Suppressor macrophage (primary cell): Measurements from ENCODE around the gene ATXN10.
"Not testable (repeated sequence)": the region's sequence is repeated elsewhere in the genome, so short reads cannot be mapped to it uniquely, and the experiment has no call there.

Experiments
- DNase-seq, 4 experiments: peaks; one replicate each; pipeline ENCODE4 v3.0.0-alpha.2; 2020 to 2022

Gene ATXN10

DNA sequence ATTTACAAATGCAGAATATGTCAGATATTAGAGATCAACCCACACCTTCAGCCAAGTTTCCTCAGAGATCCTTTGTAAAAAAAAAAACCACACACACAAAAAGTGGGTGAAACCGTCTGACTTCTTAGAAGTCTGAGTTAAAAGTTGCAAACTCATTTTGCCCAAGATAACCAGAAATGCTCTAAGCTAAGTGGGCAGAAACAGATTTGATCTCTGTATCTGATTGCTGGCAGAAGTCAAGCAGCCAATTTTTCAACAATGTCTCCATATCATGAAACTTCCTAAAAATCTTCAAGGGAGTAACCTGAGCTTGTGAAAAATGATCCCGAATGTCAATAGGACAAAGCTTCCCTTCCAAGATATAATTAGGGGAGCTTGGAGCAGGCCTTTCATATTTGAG is 28.6 kb upstream of the ATXN10 start:
- DNase-seq, result no peak

DNA sequence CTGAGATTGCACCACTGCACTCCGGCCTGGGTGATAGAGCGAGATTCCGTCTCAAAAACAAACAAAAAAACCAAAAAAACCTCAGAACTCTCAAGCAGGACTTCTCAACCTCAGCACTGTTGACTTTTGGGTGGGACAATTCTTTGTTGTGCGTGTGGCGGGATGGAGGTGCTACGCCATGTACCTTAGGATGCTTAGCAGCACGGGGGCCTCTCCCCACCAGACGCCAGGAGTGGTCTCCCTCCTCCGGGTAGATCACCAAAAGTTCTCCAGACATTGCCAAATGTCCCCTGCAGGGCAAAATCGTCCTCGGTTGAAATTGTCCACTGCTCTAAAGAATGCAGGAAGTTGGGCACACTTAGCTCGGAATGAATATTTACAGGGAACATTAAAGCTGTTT is 26.9 kb upstream of the ATXN10 start:
- no peak for DNase-seq

DNA sequence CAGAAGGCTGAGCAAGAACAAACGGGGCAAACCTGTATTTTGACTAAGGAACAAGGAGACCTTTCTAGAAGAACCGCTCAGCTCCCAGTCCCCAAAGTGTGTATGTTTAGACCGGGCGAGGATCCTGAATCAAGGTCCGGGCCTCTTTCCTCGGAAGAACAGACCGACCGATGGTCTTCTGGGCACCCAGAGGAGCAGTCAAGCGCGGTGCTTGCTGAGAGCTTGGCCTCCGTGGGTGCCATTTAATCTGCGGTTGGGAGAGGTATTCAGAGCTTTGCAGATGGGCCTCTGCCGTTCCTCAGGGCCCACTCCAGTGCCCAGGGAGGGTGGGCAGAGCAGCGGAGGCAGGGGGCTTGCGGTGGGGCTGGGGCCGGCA is 26.5 kb upstream of the ATXN10 start:
- no peak for DNase-seq

DNA sequence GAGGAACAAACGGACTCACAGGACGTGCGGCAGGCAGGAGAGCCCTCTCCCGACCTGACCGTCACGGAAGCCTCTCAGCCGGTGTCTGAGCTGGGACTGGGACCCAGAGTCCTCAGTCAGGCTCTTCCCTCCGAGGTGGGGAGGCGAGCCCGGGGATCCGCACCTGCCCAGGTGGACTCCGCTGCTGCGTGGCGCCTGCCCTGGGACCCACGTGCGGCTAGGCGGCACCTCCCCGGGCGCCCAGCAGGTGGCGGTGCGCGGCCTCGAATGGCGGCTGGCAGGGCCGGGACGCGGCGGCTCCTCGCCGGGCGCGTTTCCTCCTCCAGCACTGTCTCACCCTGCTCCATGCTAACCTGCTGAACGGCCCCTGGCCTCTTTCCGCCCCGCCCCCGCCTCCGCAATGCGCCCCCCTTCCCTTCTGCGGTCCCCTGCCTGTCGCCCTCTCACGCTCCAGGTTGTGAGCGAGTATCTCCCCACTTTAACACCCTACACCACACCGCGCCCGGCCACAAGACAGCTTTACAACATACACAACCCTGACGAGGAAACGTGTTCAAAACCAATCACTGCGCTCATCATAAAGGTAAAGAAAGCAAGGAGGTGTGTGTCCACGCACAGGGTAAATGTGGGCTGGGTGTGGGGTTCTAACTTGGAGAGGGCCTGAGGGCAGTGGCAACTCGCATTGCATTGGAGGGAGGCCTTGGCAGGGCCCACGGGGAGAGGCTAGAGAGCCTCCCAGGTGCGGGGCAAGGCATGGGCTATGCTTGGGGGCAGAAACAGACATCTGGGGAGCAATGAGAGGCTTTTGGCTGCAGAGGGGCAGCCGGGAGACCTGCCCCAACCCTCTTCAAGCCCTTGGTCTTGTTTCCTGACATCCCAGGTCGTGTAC is 25.9 kb upstream of the ATXN10 start:
- peak; percentile 62 to 87 (median 82) for DNase-seq

DNA sequence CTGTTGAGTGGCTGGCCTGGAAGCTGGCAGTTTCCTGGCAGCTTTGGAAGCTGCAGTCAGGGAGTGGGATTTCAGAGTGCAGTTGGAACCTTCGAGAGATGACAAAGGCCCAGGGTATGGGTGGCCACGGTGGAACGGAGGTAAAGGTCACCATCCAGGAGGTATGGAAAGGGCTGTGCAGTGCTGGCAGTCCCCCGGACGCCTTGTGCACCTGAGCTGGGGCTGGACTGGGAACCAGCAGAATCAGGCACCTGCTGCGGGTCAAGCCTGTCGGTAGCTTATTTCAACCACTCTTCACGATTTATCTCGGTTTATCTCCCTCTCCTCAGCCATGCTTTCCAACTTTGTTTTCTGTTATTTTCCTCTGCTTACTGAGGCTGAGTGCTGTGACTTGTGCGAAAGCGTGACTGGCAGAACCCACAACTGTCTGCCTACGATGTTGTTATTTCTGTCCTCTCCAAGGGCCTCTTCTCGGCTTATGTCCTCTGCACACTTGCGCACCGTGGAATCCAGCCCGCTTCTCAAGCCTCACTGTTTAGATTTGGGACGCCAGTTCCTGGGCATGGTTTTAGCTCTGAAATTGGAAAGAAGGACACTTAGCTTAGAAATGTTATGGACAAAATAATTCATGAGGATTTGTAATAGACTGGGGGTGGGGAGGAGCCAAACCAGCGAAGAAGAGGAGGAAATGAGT is 24.0 kb upstream of the ATXN10 start:
- no peak for DNase-seq

DNA sequence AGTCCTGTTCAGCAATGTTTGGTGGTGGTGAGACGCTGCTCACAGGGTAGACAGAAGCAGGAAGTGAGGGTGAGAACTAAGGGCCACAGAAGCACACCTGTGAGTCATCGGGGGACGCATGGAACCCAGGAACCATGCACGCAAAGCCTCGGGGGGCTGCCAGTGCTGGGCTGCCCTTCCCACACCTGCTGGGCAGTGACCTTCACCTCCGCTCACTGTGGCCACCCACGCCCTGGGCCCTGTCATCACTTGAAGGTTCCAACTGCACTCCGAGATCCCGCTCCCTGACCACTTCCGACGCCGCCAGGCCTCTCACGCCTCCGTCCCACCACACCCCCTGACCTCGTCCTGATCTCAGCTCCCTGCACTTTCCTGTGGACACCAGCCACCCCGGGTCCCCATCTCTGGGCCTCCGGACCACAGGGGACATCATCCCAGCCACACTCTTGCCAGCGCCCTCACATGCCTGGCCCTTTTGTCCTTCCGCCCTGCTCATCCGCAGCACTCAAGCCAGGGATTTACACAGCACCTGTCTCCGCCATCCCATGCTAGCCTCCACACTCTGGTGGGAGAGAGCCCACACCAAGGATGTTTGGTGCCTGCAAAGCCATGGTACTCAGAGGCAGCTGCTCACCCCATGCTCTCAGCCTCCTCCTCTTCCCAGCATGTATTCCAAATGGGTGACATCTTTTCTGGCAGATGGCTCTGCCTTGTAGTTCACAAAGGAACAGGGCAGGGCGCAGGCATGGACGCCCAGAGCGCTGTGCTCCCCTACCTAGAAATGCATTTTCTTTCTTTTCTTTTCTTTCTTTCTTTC is 23.1 kb upstream of the ATXN10 start:
- no peak for DNase-seq

DNA sequence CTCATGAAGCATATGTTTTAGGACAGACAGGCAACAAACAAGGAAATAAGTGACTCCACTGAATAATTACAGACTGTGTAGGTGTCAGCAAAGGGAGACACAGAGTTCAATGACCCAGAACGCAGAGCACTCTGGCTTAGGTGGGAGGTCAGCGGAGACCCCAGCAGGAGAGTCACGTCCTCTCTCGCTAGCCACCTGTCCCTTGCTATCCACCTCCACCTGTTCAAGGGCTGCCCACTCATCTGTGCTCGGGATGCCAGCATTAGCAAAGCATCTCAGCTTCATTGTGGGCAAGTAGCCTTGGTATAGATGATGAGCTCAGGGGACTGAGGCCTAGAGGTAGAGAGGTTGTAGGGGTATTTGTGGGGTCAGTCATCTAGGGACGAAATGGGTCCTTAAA is 21.8 kb upstream of the ATXN10 start:
- no peak for DNase-seq

DNA sequence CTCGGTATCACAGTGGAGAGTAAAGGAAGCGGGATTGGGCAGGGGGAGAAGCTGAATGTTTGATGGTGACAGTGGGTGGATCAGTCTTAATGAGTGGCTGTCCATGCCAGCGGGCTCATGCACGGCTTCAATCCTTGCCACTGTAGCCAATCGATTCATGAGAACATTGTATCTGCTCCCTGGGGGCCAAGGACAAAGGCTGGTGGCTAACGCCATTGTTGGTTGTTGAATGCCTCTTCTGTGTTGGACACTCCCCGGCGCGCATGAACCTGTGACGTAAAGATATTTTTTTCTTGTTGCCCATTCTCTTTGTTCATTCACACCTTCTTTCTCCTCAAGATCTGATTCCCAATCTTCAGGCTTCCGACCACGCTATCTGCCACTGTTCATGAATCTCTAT is 20.9 kb upstream of the ATXN10 start:
- no peak for DNase-seq

DNA sequence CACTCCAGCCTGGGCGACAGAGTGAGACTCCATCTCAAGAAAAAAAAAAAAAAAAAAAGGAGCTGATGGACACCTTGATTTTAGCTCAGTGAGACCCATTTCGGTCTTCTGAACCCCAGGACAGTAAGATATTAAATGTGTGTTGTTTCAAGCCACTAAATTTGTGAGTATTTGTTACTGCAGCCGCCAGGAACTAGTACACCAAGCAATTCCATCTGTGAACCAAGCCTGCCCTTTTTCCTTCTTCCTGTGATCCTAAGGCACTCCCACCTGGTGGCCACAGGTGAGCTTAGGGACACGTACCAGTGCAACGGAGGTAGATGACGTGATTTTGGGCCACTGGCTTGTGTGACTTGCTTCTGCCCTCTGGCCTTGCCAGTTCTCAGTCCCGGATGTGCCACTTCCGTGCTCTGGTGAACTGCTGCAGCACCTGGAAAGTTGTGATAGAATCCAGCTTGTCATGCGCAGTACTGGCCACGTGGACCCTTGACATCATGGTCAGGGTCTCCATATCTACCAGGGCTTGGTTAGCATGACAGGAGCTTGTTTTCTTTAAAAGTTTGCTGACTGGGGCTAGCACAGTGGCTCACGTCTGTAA is 19.6 kb upstream of the ATXN10 start:
- DNase-seq, result no peak

DNA sequence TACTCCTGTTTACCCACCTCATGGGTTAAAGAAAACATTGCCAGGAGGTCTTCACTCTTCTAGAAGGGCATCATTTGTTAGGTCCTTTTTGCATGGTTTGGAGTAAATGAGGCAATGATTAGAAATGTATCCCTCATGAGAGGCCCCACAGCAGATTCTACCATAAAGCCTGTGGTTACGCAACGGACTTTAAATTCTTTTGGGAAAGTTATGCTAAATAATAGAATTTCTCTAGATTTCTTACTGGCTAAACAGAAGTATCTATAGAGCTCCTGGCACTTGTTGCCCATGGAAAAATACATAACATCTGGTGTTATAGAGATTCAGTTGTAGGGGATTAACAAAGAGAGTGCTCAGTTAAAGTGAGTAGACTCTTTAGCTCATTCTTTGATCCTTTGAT is 15.1 kb upstream of the ATXN10 start:
- DNase-seq, result no peak

DNA sequence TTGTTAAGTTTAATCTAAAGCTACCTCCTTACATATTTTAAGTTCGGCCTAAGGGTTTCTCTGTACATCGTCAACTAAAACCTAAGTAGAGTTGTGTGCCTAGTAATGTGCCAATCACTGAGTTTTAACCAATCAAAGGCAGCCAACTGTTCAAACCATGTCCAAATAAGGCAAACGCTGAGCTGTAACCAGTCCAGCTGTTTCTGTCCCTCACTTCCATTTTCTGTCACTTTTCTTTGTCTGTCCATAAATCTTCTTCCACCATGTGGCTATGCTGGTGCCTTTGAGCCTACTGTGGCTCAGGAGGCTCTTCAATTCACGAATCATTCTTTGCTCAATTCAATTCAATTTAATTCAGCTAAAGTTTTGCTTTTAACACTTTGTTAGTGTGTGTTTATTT is 13.9 kb upstream of the ATXN10 start:
- DNase-seq, result no peak

DNA sequence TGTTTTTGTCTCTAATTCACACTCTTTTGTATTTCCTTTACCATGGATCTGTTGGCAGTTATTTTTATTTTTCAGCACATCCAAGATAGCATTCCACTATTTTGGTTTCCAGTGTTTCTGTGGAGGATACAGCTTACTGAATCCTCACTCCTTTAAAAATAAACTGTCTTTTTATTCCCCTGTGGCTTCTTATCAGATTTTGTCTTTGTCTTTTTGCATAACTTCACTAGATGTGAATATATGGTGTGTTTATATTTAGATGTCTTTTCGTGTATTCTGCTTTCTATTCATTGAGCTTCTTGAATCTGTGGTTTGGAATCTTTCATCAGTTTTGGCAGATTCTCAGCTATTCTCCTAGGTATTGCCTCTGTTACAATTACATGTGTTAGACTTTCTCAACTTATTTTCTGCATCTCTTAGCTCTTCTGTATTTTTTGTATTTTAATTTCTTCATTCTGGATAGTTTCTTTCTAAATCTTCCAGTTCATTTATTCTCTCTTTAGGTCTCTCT is 7.4 kb upstream of the ATXN10 start:
- DNase-seq, result no peak

DNA sequence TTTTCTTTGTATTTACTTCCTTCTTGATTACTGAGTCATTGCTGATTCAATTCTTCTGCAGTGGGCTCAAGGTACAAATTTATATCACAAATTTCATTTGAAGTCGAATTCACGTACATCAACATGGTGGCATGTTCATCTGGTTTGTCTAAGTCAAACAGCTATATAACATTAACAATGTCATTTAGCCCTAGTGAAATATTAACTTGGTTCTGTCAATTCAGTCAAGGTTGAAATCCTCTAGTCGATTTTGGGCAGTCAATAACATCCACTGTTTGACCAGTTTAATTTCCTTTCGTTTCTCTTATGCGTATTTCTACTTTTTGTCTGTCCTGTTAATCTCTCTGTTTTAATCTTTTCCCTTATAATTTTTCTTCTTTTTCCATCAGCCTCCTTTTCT is 4.1 kb upstream of the ATXN10 start:
- no peak for DNase-seq

DNA sequence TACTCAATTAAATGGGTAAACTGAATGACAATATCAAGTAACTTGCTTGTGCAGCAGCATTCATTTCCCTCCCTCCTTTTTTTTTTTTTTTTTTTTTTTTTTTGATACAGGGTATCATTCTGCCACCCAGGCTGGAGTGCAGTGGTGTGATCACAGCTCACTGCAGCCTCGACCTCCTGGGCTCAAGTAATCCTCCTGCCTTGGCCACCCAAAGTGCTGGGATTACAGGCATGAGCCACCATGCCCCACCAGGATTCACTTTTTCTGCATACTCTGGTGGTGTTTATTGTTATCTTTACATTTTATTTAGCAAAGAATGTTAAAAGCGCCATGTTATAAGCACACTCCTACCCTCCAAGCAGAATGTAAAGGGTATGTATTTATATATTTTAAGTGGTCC is 1.3 kb upstream of the ATXN10 start:
- not testable (repeated sequence) for DNase-seq

DNA sequence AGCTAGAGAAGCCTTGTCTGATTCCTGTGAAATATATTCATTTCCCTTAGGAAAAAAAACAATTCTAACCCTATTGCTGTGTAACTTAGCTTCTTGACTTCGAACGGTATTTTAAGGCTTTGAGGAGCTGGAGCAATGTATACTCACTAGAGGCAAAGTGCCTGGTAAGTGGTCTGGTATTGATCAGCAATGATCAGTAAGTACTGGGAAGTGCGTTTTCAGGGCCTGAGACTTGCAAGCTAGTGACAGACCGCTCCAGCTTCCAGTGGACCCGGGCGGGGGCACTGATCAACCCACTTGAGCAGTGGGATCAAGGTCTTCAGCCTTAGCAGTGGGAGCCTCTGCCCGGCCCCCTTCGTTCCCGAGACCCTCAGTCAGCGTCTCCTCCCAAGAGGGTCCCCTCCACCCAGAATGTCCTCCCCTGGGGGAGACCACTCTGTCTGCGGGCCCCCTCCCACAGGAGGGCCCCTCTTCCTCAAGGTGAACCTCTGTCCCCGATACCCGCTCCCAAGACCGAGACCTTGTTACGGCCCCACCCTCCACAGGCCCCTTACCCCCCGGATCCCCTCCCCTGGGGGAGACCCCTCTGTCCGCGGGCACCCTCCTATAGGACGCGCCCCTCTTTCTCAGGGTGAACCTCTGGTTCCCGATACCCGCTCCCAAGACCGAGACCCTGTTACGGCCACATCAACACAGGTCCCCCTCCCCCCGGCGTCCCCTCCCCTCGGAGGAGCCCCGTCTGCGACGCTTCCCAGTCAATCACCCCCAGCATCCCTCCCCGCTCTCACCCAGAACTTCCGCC is 452 bp upstream of the ATXN10 start:
- no peak for DNase-seq

DNA sequence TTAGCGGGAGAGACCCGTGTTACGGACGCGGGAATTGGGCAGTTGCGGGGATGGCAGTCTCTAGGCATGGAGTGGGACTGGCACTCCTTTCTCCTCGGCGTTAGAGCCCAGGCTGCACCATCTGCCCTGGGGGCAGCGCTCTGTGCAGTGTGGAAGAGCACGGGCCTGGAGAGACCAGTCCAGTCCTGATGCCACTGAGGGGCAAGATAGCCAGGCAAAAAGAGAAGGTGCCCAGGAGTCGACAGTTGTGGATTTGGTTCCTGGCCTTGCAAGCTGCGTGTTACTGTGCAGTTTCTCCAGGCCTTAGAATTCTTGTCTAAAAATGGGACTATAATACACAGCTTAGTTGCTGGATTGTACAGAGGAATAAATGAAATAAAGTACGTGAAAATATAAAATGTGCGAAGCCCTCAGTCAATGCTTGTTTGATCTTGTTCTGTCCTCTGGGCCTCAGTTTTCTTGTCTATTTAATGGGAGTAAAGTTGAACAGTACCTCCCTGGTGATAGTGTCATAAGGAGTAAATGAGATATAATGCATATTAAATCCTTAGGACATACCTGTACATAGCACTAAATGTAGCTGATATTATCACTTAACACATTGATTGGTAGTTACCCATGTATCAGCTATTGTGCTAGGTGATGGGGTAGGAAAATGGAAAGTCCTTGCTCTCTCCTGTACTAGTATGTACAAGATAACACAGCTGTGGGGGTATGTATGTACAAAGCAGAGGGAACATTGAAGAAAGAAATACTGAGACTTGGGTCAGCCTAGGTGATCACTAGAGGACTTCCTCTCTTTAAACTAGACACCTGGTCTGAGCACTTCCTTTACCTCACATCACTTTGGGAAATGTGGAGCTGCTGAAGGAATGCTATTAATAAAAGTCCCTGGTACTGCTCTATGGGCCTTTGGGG is 1.2 kb downstream of the ATXN10 start:
- no peak for DNase-seq

DNA sequence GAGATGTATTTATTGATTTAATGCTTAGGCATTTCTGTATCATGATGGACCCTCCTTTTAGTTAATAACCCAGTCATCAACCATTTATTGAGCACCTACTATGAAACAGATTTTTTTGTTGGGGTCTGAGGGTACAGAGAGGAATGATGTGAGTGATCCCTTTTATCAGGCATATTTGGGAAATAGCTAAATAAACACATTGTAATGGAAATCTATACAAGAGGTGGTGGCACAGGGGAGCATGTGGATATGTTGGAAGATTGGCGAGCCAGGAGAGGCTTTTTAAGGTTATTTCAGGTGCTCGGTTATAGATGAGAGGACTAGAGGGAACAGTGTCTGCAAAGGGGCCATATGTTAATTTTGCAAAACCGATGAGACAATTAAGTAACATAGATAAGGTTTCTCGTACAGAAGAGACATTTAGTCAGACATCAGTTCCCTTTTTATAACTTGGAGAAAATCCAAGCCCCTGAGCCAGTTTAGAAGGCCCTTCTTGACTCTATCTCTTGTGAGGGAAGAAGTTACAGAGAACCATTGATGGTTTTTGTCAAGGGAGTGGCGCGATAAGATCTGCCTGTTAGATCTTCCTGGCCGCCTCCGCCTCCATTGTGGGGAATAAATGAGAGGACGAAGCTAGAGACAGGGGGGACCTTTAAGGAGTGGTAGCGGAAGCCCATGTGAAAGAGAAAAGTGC is 2.0 kb downstream of the ATXN10 start:
- DNase-seq, result peak; percentile 21 to 61 (median 38)

DNA sequence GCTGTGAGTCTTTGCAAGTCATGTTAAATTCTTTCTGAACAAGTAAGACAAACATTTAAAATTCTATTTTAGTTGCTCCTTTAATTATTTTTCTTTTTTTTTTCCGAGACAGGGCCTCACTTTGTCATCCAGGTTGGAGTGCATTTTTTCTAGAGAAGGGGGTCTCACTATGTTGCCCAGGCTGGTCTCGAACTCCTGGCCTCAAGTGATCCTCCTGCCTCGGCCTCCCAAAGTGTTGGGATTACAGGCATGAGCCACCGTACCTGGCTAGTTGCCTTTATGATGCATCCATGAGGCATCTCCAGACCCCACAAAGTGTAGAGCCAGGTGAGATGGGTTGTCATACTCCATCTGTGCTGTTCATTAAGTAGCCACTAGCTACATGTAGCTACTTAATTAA is 4.4 kb downstream of the ATXN10 start:
- no peak for DNase-seq

DNA sequence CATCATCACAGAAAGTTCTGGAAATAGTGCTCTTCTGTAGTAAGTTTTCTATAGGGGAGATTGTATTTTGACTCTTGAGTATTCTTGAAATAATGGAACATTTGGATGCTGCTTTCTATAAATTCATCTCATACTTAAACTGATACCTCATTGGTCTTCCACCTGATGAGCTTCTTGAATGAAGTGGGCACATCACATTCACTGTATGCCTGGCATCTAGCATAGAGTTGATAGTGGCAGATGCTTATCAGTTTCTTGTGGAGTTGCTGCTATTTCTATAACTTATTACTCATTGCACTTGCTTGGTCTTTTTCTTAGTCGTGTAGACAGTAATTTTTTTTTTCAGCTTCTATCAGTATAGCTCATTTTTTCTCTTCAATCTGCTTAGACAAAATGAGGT is 5.4 kb downstream of the ATXN10 start:
- no peak for DNase-seq
